B cell (primary cell): ENCODE data around the gene ELF1. TPM values are rescaled to one million over a fixed set of nuclear protein-coding genes. Genes with fewer than 3 reads are reported as not detected.
A peak's percentile ranks its signal among the peaks of the same experiment; 100 is the strongest.

ENCODE experiments used
- ATAC-seq: fragments of 200-7000 bp; cut with Tn5 transposase; one replicate; pipeline ENCODE4 v1.10.0; 2021; ENCODE audit warnings: low read depth, mild to moderate bottlenecking, moderate number of reproducible peaks, moderate library complexity
- CTCF ChIA-PET: fragments of 350-600 bp; sonication (Branson Sonifier 250); formaldehyde crosslinking; loops from one replicate; lab custom pipeline; 2021; ENCODE audit warnings: antibody characterized with exemption, inconsistent platforms; lab: Charles Lee
- POLR2A ChIA-PET: fragments of 350-600 bp; sonication (Branson Sonifier 250); formaldehyde crosslinking; loops from one replicate; lab custom pipeline; 2021; ENCODE audit warnings: antibody characterized with exemption; lab: Charles Lee
- DNase-seq: peaks from one replicate; pipeline ENCODE4 v3.0.0; 2013
- H2AFZ ChIP-seq: 2 replicates; pipeline ENCODE4 v1.6.1; 2012; ENCODE audit warnings: mild to moderate bottlenecking, low read depth, low read length; ENCODE audit not compliant: insufficient read depth, poor library complexity, severe bottlenecking
- H3K27ac ChIP-seq, 2 donors: 1 replicate in 1 of 2; 2 replicates in 1 of 2; pipeline ENCODE4 v1.5.1; 2012 to 2013; ENCODE audit warnings: low read length in 2 of 2, mild to moderate bottlenecking in 2 of 2, moderate library complexity in 1 of 2
- H3K27me3 ChIP-seq, 4 experiments: fragments of 200-600 bp in 1 of 4; sonication (generic) in 1 of 4; replicated peaks in 1 of 4; 1 replicate in 2 of 4; 2 replicates in 2 of 4; pipeline versions ENCODE4 v1.6.1 to v1.7.0; 2013 to 2016; ENCODE audit warnings: low read length in 3 of 4, mild to moderate bottlenecking in 2 of 4, mixed read lengths in 1 of 4, moderate library complexity in 1 of 4; ENCODE audit not compliant: insufficient read depth in 4 of 4, control insufficient read depth in 3 of 4; ENCODE audit errors: control extremely low read depth in 1 of 4
- H3K36me3 ChIP-seq, 2 experiments: replicated peaks in 1 of 2; 1 replicate in 1 of 2; 2 replicates in 1 of 2; pipeline versions ENCODE4 v1.6.1 to v1.7.1; 2013; ENCODE audit warnings: low read length in 1 of 2; ENCODE audit not compliant: insufficient read depth in 2 of 2, control insufficient read depth in 1 of 2; ENCODE audit errors: control extremely low read depth in 1 of 2, extremely low read depth in 1 of 2
- H3K4me1 ChIP-seq, 2 donors: fragments of 200-600 bp in 1 of 2; sonication (generic) in 1 of 2; 1 replicate in 1 of 2; 2 replicates in 1 of 2; pipeline versions ENCODE4 v1.5.1 to v1.6.1; 2013 to 2017; ENCODE audit warnings: low read length in 2 of 2; ENCODE audit not compliant: control insufficient read depth in 2 of 2, insufficient read depth in 2 of 2
- H3K4me2 ChIP-seq: replicated peaks from 2 replicates; pipeline ENCODE3; 2012; ENCODE audit warnings: mild to moderate bottlenecking, low read depth, low read length; ENCODE audit not compliant: poor library complexity, severe bottlenecking
- H3K4me3 ChIP-seq, 5 experiments: fragments of 200-600 bp in 1 of 5; sonication (generic) in 1 of 5; 1 replicate in 3 of 5; 2 replicates in 2 of 5; pipeline versions ENCODE4 v1.5.1 to v1.7.0; 2011 to 2016; ENCODE audit warnings: low read length in 4 of 5, mild to moderate bottlenecking in 4 of 5, low read depth in 2 of 5, control low read depth in 1 of 5, moderate library complexity in 1 of 5; ENCODE audit not compliant: insufficient read depth in 1 of 5; ENCODE audit errors: control extremely low read depth in 1 of 5, extremely low read depth in 1 of 5
- H3K79me2 ChIP-seq: fragments of 200-600 bp; sonication (generic); one replicate; pipeline ENCODE4 v1.6.0; 2016; ENCODE audit warnings: low read length; ENCODE audit not compliant: control insufficient read depth, insufficient read depth
- H3K9ac ChIP-seq: fragments of 200-600 bp; sonication (generic); 2 replicates; pipeline ENCODE4 v1.6.1; 2017; ENCODE audit warnings: mild to moderate bottlenecking, low read length, moderate library complexity
- H3K9me3 ChIP-seq, 3 donors: one replicate each; pipeline versions ENCODE4 v1.6.1 to v1.7.1; 2013; ENCODE audit warnings: low read length in 2 of 3; ENCODE audit not compliant: control insufficient read depth in 2 of 3, insufficient read depth in 1 of 3; ENCODE audit errors: control extremely low read depth in 1 of 3
- H4K20me1 ChIP-seq: 2 replicates; pipeline ENCODE4 v1.6.0; 2012; ENCODE audit warnings: mild to moderate bottlenecking, low read length; ENCODE audit not compliant: insufficient read depth, control insufficient read depth, poor library complexity, severe bottlenecking
- H3K27ac Mint-ChIP-seq: one replicate; pipeline ENCODE4 v1.8.0; 2021; ENCODE audit warnings: mixed read lengths
- H3K27me3 Mint-ChIP-seq: one replicate; pipeline ENCODE4 v1.8.0; 2021; ENCODE audit warnings: mixed read lengths
- H3K4me1 Mint-ChIP-seq: one replicate; pipeline ENCODE4 v1.8.0; 2021; ENCODE audit warnings: mixed read lengths
- H3K4me3 Mint-ChIP-seq: one replicate; pipeline ENCODE4 v1.8.0; 2021; ENCODE audit warnings: mixed read lengths
- H3K9me3 Mint-ChIP-seq: one replicate; pipeline ENCODE4 v1.8.0; 2022; ENCODE audit warnings: mixed read lengths; ENCODE audit not compliant: insufficient read depth
- CTCF ChIP-seq: fragments of 200-600 bp; IDR thresholded peaks from one replicate; pipeline ENCODE4 v1.8.0; 2022; ENCODE audit warnings: antibody characterized with exemption, mild to moderate bottlenecking
- EZH2 ChIP-seq: IDR thresholded peaks from 2 replicates; pipeline ENCODE4 v1.6.1; 2012; ENCODE audit warnings: borderline replicate concordance, low read depth, mild to moderate bottlenecking, moderate library complexity, low read length; ENCODE audit not compliant: insufficient read depth, poor library complexity, severe bottlenecking
- WGBS: methylation state at CpG from one replicate; pipeline ENCODE4 v1.1.5; 2013; ENCODE audit warnings: missing lambda C conversion rate; ENCODE audit not compliant: insufficient coverage; 5-methylcytosine and 5-hydroxymethylcytosine counted together
- intact Hi-C: fragments of 100-400 bp; cut with micrococcal nuclease; formaldehyde crosslinking; loops from one replicate; pipeline ENCODE4 v1.10.0; 2022
- polyA plus RNA-seq: library from polyadenylated mRNA; depleted of rRNA; stranded (reverse); fragments of >200 nt; gene quantifications from 2 replicates; pipeline ENCODE4 v1.2.3, GENCODE V29; 2012
- total RNA-seq, 2 donors: library from RNA; stranded (reverse); fragments of 120-200 nt in 1 of 2; gene quantifications; 1 replicate in 1 of 2; 2 replicates in 1 of 2; pipeline versions ENCODE4 v1.2.3 to v1.2.4, GENCODE V29; 2013 to 2022

The ELF1 gene
- total and polyA plus RNA-seq, 2 donors (not counting 1 experiment from before 2014, with no cell fraction given), result 62.0 to 186 TPM

GRCh38 chr13:41011382-41011956, 7.6 kb downstream of the ELF1 start:
- Mint-ChIP-seq H3K4me1 (peaks cover 65% of the 10 kb centered on the region), H3K9me3 (no peaks in the 10 kb centered on the region), H3K27me3 (no peaks in the 10 kb centered on the region), H3K4me3 (peak overlapping the region; percentile 47), H3K27ac (peak overlapping the region; percentile 32)
- ChIA-PET POLR2A (interaction anchor here (0.8 to 1.1 kb wide), 2 partner anchors 42 to 90 kb away, joined by 3 read pairs; no protein-coding TSS in a partner anchor), CTCF (interaction anchor here (0.6 to 2.7 kb wide), 3 partner anchors 19 to 43 kb away, joined by 3 to 10 read pairs (median 3); no protein-coding TSS in a partner anchor)
- Histone ChIP-seq H4K20me1 (peaks cover 19% of the 10 kb centered on the region), H2AFZ (no peak overlapping the region), H3K9ac (no peak overlapping the region), H3K9me3 (no peaks in the 10 kb centered on the region), H3K4me1 (peaks cover 62 to 81% of the 10 kb centered on the region in 2 donors), H3K27ac (no peak overlapping the region), H3K4me2 (peak overlapping the region; percentile 47), H3K36me3 (peaks cover 0 to 42% of the 10 kb centered on the region in 2 experiments), H3K4me3 (peak overlapping the region in 1 of 5 experiments; percentile 10), H3K79me2 (peaks cover 96% of the 10 kb centered on the region), H3K27me3 (no peaks in the 10 kb centered on the region)
- WGBS, result 88% methylated on average over 1 of the region's 4 CpGs
- intact Hi-C loops, result loop anchor here (2.0 kb wide), 1 partner anchor 15 kb away; no protein-coding TSS in a partner anchor
- TF ChIP-seq EZH2, result no peak
- no peak for TF ChIP-seq CTCF
- no peak for DNase-seq
- no peak for ATAC-seq

- ATAC-seq, result no peak
Measured at GRCh38 chr13:41008349-41008980, 10.7 kb downstream of the ELF1 start.

More at GRCh38 chr13:41008349-41008980, 10.7 kb downstream of the ELF1 start:
- DNase-seq, result no peak
- Histone ChIP-seq H4K20me1 (peaks cover 40% of the 10 kb centered on the region), H3K9ac (no peak overlapping the region), H3K9me3 (no peaks in the 10 kb centered on the region), H3K27ac (peak overlapping the region in 1 of 2 donors; percentile 79), H3K4me1 (peaks cover 64 to 85% of the 10 kb centered on the region in 2 donors), H3K4me3 (no peak overlapping the region), H3K4me2 (peak overlapping the region; percentile 75), H3K79me2 (peaks cover 96% of the 10 kb centered on the region), H2AFZ (no peak overlapping the region), H3K36me3 (peaks cover 0 to 35% of the 10 kb centered on the region in 2 experiments), H3K27me3 (no peaks in the 10 kb centered on the region)
- peaks cover 67% of the 10 kb centered on the region for H3K4me1 Mint-ChIP-seq
- H3K27me3 Mint-ChIP-seq, result no peaks in the 10 kb centered on the region
- H3K4me3 Mint-ChIP-seq, result peak overlapping the region; percentile 46
- CTCF ChIA-PET, result interaction anchor here (0.7 to 2.0 kb wide), 8 partner anchors 9 to 205 kb away, joined by 3 to 10 read pairs (median 6); partner anchors contain the start of gene ELF1
- intact Hi-C loops, result no loop called here
- POLR2A ChIA-PET, result no interaction called here
- peak overlapping the region; percentile 51 for H3K27ac Mint-ChIP-seq
- no CpG with 5 or more reads among the region's 2 CpGs for WGBS
- H3K9me3 Mint-ChIP-seq, result no peaks in the 10 kb centered on the region
- TF ChIP-seq EZH2 (no peak), CTCF (no peak)
